NCI-H2196 (cell line): Measurements from ENCODE around the gene EFTUD2.

Experiments used
- DNase-seq: peaks from one replicate; lab custom pipeline; 2025; ENCODE audit not compliant: unreplicated experiment; lab: John Stamatoyannopoulos, UW

Gene EFTUD2

GRCh38 chr17:44887971-44888954 lies 11.0 kb downstream of the EFTUD2 start:
- no peak for DNase-seq

DNA sequence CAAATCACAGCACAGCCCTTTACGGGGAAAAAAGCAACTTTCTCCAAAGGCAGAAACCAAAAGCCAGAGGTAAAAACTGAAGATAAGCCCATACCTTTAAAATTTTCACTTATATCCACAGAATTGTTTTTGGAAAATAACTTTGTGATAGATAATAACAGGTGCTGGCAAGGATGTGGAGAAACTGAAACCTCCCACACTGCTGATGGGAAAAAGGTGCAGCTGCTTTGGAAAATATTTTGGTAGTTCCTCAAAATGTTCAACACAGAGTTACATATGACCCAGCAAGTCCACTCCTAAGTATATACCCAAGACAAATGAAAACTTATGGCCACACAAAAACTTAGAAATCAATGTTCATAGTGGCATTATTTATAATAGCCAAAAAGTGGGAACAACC lies 12.2 kb downstream of the EFTUD2 start:
- DNase-seq, result no peak

- no peak for DNase-seq
These were observed 14.3 kb downstream of the EFTUD2 start for GRCh38 chr17:44884941-44885340.

- DNase-seq, result no peak
These were observed 18.1 kb downstream of the EFTUD2 start for GRCh38 chr17:44881145-44881544.

GRCh38 chr17:44880062-44880461 lies 19.2 kb downstream of the EFTUD2 start:
- DNase-seq, result no peak

DNA sequence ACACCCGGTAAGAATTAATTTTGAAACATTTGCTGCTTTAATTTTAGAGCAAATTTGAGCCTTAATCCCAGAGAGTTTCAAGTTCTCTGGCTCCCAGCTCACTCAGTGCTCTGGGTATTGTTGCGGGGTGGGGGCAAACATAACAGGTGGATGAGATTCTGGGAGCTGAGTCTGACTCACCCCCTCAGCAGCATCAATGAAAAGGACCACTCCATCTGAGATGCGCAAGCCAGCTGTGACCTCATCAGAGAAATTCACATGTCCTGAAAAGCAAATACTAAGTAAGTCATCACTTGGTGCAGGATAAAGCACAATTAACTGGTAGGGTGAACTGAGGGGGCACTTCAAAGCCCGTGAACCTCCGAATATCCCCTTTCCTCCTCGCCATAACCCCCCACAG lies 19.9 kb downstream of the EFTUD2 start:
- no peak for DNase-seq

GRCh38 chr17:44878627-44879221 lies 20.5 kb downstream of the EFTUD2 start:
- DNase-seq, result peak; percentile 55

DNA sequence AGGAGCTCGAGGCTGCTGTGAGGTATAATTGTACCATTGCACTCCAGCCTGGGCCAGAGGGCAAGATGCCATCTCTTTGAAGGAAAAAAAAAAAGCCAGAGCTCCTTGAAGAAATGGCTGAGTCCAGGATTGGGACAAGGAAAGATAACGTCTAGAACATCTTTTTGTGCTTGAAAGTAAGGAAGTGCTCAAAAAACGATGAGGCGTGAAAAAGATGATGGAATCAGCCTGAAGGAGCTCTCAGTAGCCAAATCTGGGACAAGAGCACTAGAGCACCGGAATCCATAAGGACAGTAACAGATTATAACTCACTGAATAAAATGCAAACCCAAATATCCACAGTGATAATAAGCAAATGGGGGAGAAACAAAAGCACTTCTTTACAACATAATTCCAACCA lies 22.1 kb downstream of the EFTUD2 start:
- DNase-seq, result no peak

DNA sequence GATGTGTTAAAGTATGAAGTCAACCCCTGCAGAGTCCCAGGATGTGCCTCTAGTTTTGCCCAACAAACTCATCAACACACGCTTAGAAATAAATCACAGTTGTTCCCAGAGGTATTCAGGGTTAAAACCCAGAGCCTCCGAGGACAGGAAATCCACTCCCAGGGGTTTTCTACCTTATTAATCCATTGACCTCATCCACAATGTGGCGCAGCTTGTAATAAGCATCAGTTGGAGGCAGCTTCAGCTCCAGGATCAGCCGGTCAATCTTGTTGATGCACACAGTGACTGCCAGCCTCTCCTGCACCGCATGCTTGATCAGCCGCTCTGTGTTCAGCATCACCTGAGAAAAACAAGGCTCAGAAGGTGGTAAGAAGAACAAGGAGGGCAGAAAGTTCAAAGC lies 23.5 kb downstream of the EFTUD2 start:
- no peak for DNase-seq

GRCh38 chr17:44872131-44872768 lies 27.0 kb downstream of the EFTUD2 start:
- DNase-seq, result peak; percentile 89

GRCh38 chr17:44871556-44871955 lies 27.7 kb downstream of the EFTUD2 start:
- DNase-seq, result no peak

GRCh38 chr17:44867841-44868240 lies 31.4 kb downstream of the EFTUD2 start:
- no peak for DNase-seq

DNA sequence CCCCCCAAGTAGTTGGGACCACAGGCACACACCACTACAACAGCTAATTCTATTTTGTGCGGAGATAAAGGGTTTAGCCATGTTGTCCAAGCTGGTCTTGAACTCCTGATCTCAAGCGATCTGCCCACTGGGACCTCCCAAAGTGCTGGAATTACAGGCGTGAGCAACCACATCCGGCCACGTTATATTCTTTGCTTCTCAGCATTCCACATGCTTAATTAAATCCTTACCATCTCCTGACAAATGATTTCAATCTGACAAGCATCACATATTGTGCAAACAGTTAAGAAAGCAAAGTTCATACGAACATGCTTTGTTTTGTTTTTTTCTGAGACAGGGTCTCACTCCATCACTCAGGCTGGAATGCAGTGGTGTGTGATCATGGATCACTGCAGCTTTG lies 33.3 kb downstream of the EFTUD2 start:
- DNase-seq, result no peak

GRCh38 chr17:44865231-44865660 lies 34.0 kb downstream of the EFTUD2 start:
- peak; percentile 75 for DNase-seq

- no peak for DNase-seq
These were observed 34.4 kb downstream of the EFTUD2 start for GRCh38 chr17:44864831-44865230.

GRCh38 chr17:44863061-44863918 lies 36.0 kb downstream of the EFTUD2 start:
- no peak for DNase-seq

GRCh38 chr17:44862278-44862914 lies 36.8 kb downstream of the EFTUD2 start:
- DNase-seq, result no peak

- no peak for DNase-seq
These were observed 39.5 kb downstream of the EFTUD2 start for GRCh38 chr17:44859701-44860100.

GRCh38 chr17:44854192-44854591 lies 45.1 kb downstream of the EFTUD2 start:
- DNase-seq, result no peak

DNA sequence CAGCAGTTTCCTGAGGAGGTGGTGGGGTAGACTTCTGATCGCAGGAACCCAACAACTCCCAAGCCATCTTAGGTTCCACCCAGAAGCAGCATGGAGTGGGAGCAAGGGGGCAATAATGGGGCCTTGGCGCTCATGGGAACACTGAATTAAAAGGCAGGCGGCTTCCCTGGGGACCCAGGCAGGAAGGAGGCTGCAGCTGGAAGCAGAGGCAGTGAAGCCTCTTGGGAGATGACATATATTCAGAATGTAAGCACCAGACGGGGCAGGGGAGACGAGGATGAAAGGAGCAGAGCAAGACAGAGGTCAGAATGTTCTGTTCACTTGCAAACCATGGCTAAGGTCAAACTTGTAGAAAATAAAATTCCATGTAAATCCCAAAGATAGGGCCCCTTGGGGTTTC lies 48.6 kb downstream of the EFTUD2 start:
- DNase-seq, result no peak
